Type B pancreatic cell (in vitro differentiated cells): Measurements from ENCODE around the gene ALKBH8. TPM values are rescaled to one million over a fixed set of nuclear protein-coding genes. Genes with fewer than 3 reads are reported as not detected.
"Not testable (repeated sequence)": the region's sequence is repeated elsewhere in the genome, so short reads cannot be mapped to it uniquely, and the experiment has no call there.

Experiments
- DNase-seq: peaks from one replicate; pipeline ENCODE4 v3.0.0; 2021; ENCODE audit warnings: mixed read lengths; ENCODE audit not compliant: unreplicated experiment; ENCODE audit errors: extremely low spot score
- H3K27ac Mint-ChIP-seq: 2 replicates; pipeline ENCODE4 v1.8.0; 2021; ENCODE audit warnings: mild to moderate bottlenecking, mixed read lengths
- H3K27me3 Mint-ChIP-seq: 2 replicates; pipeline ENCODE4 v1.8.0; 2021; ENCODE audit warnings: mixed read lengths
- H3K36me3 Mint-ChIP-seq: 2 replicates; pipeline ENCODE4 v1.8.0; 2021; ENCODE audit warnings: mixed read lengths
- H3K4me1 Mint-ChIP-seq: one replicate; pipeline ENCODE4 v1.8.0; 2021; ENCODE audit warnings: mixed read lengths; ENCODE audit not compliant: unreplicated experiment
- H3K4me3 Mint-ChIP-seq: 2 replicates; pipeline ENCODE4 v1.8.0; 2021; ENCODE audit warnings: mild to moderate bottlenecking, mixed read lengths
- H3K9me3 Mint-ChIP-seq: 2 replicates; pipeline ENCODE4 v1.8.0; 2021; ENCODE audit warnings: mixed read lengths
- CTCF ChIP-seq: fragments of 200-600 bp; sonication (generic); conservative IDR thresholded peaks from 2 replicates; pipeline ENCODE4 v1.5.0; 2021; ENCODE audit warnings: antibody characterized with exemption, mild to moderate bottlenecking
- total RNA-seq: library from RNA; stranded (reverse); gene quantifications from 2 replicates; pipeline ENCODE4 v1.2.1, GENCODE V29; 2021; ENCODE audit warnings: low replicate concordance

Gene ALKBH8
- total RNA-seq, 1 donor from 2014 or later, result 7.8 TPM

DNA sequence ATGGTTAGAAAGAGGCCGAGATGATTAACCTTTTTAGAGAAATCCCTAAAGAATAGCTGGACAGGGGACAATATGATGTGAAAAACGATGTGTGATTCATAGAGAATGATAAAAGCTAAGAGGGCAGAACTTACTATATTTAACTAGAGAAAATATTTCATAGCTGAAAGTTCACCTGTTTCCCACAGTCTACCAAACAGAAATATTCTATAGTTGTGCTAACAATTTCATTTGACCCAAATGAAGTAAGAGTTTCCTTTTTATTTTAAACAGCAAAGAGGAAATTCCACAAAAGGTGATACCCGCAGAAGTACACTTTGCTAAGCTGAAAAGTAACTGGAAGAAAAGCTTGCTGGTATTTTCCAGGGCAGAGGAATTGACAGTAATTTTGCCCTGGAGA lies 26.7 kb downstream of the ALKBH8 start:
- Mint-ChIP-seq H3K4me1 (no peaks in the 10 kb centered on the region), H3K9me3 (no peaks in the 10 kb centered on the region), H3K36me3 (peaks cover 20% of the 10 kb centered on the region), H3K4me3 (no peak overlapping the region), H3K27me3 (no peaks in the 10 kb centered on the region), H3K27ac (no peak overlapping the region)
- DNase-seq, result no peak
- TF ChIP-seq CTCF, result no peak

GRCh38 chr11:107538239-107538638 lies 27.3 kb downstream of the ALKBH8 start:
- Mint-ChIP-seq H3K36me3 (peaks cover 20% of the 10 kb centered on the region), H3K9me3 (no peaks in the 10 kb centered on the region), H3K27me3 (no peaks in the 10 kb centered on the region), H3K4me3 (no peak overlapping the region), H3K4me1 (no peaks in the 10 kb centered on the region), H3K27ac (no peak overlapping the region)
- TF ChIP-seq CTCF, result no peak
- DNase-seq, result no peak

DNA sequence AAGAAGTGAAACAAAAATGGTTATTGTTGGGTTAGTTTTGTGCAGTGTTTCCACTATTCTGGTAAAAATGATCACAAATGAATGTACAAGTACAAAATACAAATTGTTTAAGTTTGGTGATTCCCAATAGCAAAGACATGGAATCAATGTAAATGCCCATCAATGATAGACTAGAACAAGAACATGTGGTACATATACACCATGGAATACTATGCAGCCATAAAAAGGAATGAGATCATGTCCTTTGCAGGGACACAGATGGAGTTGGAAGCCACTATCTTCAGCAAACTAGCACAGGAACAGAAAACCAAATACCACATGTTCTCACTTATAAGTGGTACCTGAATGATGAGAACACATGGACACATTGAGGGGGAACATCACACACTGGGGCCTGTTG lies 28.4 kb downstream of the ALKBH8 start:
- peaks cover 20% of the 10 kb centered on the region for H3K36me3 Mint-ChIP-seq
- not testable (repeated sequence) for H3K27ac Mint-ChIP-seq, DNase-seq, H3K4me3 Mint-ChIP-seq, H3K27me3 Mint-ChIP-seq, H3K4me1 Mint-ChIP-seq, H3K9me3 Mint-ChIP-seq

DNA sequence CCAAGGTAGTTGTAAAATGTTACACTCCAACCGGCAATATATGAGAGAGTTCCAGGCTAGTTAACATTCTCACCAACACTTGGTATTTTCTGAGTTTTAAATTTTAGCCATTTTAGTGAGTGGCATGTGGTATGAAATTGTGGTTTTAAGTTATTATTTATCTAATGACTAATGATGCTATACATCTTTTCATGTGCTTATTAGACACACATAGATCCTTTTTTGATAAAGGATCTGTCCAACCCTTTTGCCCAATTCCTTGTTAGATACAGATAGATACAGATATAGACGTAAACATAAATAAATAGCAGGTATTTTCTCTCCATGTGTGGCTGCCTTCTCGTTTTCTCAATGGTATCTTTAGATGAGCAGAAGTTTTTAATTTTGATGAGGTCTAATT lies 39.3 kb downstream of the ALKBH8 start:
- no peak overlapping the region for H3K27ac Mint-ChIP-seq
- peaks cover 10% of the 10 kb centered on the region for H3K36me3 Mint-ChIP-seq
- no peaks in the 10 kb centered on the region for H3K9me3 Mint-ChIP-seq
- H3K4me3 Mint-ChIP-seq, result no peak overlapping the region
- no peaks in the 10 kb centered on the region for H3K27me3 Mint-ChIP-seq
- no peaks in the 10 kb centered on the region for H3K4me1 Mint-ChIP-seq
- TF ChIP-seq CTCF, result no peak
- no peak for DNase-seq

DNA sequence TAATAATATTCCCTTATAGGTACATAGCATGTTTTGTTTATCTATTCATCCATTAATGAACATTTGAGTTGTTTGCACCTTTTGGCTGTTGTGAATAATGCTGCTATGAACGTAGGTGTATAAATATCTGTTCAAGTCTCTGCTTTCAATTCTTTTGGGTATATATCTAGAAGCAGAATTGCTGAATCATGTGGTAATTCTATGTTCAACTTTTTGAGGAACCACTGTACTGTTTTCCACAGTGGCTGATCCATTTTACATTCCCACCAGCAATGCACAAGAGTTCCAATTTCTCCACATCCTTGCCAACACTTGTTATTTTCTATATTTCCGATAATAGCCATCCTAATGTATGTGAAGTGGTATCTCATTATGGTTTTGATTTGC lies 56.7 kb downstream of the ALKBH8 start:
- no peaks in the 10 kb centered on the region for H3K9me3 Mint-ChIP-seq
- H3K4me1 Mint-ChIP-seq, result no peaks in the 10 kb centered on the region
- TF ChIP-seq CTCF, result no peak
- H3K36me3 Mint-ChIP-seq, result peaks cover 12% of the 10 kb centered on the region
- no peaks in the 10 kb centered on the region for H3K27me3 Mint-ChIP-seq
- no peak overlapping the region for H3K4me3 Mint-ChIP-seq
- no peak overlapping the region for H3K27ac Mint-ChIP-seq
- DNase-seq, result no peak

GRCh38 chr11:107508201-107508857 lies 57.2 kb downstream of the ALKBH8 start:
- H3K9me3 Mint-ChIP-seq, result no peaks in the 10 kb centered on the region
- H3K4me3 Mint-ChIP-seq, result no peak overlapping the region
- no peak for TF ChIP-seq CTCF
- H3K27ac Mint-ChIP-seq, result no peak overlapping the region
- peaks cover 13% of the 10 kb centered on the region for H3K36me3 Mint-ChIP-seq
- no peak for DNase-seq
- no peaks in the 10 kb centered on the region for H3K27me3 Mint-ChIP-seq
- no peaks in the 10 kb centered on the region for H3K4me1 Mint-ChIP-seq
